HCT116 (cell line): ENCODE data around the gene EPRS1. TPM values are rescaled to one million over a fixed set of nuclear protein-coding genes. Genes with fewer than 3 reads are reported as not detected.

Experiments
- ATAC-seq: fragments of 200-7000 bp; cut with Tn5 transposase; 2 replicates; pipeline ENCODE4 v1.9.1; 2020; ENCODE audit warnings: mild to moderate bottlenecking, moderate library complexity
- BruUV-seq: library from RNA; stranded (reverse); fragments of 400-500 nt; replicated peaks from 2 replicates; lab custom pipeline; 2021; lab: Mats Ljungman, UMichigan
- CTCF ChIA-PET: fragments of 300-600 bp; sonication (Branson Sonifier 250); formaldehyde crosslinking; loops from one replicate; lab custom pipeline; 2021; ENCODE audit warnings: antibody characterized with exemption; lab: Charles Lee
- POLR2A ChIA-PET: fragments of 300-600, 350-600 bp; sonication (Branson Sonifier 250); formaldehyde crosslinking; loops from one replicate; lab custom pipeline; 2021; ENCODE audit warnings: antibody characterized with exemption; lab: Charles Lee
- RAD21 ChIA-PET, 2 experiments: fragments of 300-600 bp; sonication (Branson Sonifier 250); formaldehyde crosslinking; loops; one replicate each; lab custom pipeline; 2023; ENCODE audit warnings: low total read pairs in 2 of 2; ENCODE audit not compliant: uncharacterized antibody in 2 of 2, unreplicated experiment in 2 of 2, low non-redundant PET in 1 of 2; lab: Charles Lee
- DNase-seq: peaks from one replicate; pipeline ENCODE4 v3.0.0-alpha.2; 2010; ENCODE audit warnings: low read depth, low spot score
- H2AFZ ChIP-seq: fragments of 200-600 bp; shearing (Covaris generic), sonication (generic); 2 replicates; pipeline ENCODE4 v1.6.1; 2017; ENCODE audit warnings: low read depth, mixed run types, mixed read lengths, antibody characterized with exemption, low read length; ENCODE audit not compliant: poor library complexity, severe bottlenecking
- H3K27ac ChIP-seq: 2 replicates; pipeline ENCODE4 v1.5.1; 2012; ENCODE audit warnings: low read depth, low read length
- H3K27me3 ChIP-seq: fragments of 200-600 bp; sonication (generic); 2 replicates; pipeline ENCODE4 v1.6.1; 2016; ENCODE audit warnings: mixed run types, low read length, mixed read lengths; ENCODE audit not compliant: insufficient read depth
- H3K36me3 ChIP-seq, 2 experiments: fragments of 200-500 bp in 1 of 2; fragments of 200-600 bp in 1 of 2; sonication (Bioruptor generic) in 1 of 2; sonication (generic) in 1 of 2; 2 replicates each; pipeline versions ENCODE4 v1.5.1 to v1.6.1; 2014 to 2016; ENCODE audit warnings: low read length in 2 of 2, inconsistent platforms in 1 of 2, mixed read lengths in 1 of 2, mixed run types in 1 of 2; ENCODE audit not compliant: insufficient read depth in 2 of 2, control insufficient read depth in 1 of 2
- H3K4me1 ChIP-seq, 2 experiments: fragments of 200-600 bp in 1 of 2; sonication (generic) in 1 of 2; 2 replicates each; pipeline versions ENCODE4 v1.5.1 to v1.6.1; 2012 to 2017; ENCODE audit warnings: low read length in 2 of 2, inconsistent platforms in 1 of 2, mild to moderate bottlenecking in 1 of 2, mixed read lengths in 1 of 2, mixed run types in 1 of 2, moderate library complexity in 1 of 2; ENCODE audit not compliant: insufficient read depth in 2 of 2, control insufficient read depth in 1 of 2
- H3K4me2 ChIP-seq: fragments of 200-600 bp; sonication (generic); 2 replicates; pipeline ENCODE4 v1.6.1; 2017; ENCODE audit warnings: mixed run types, low read length, mixed read lengths
- H3K4me3 ChIP-seq, 2 experiments: fragments of 200-600 bp in 1 of 2; sonication (generic) in 1 of 2; replicated peaks in 1 of 2; 2 replicates each; pipeline ENCODE4 v1.5.1; 2011 to 2016; ENCODE audit warnings: low read length in 2 of 2, control low read depth in 1 of 2, low read depth in 1 of 2, mild to moderate bottlenecking in 1 of 2, mixed read lengths in 1 of 2, mixed run types in 1 of 2
- H3K79me2 ChIP-seq: fragments of 200-600 bp; sonication (generic); 2 replicates; pipeline ENCODE4 v1.6.1; 2017; ENCODE audit warnings: mild to moderate bottlenecking, mixed run types, low read length, moderate library complexity, mixed read lengths; ENCODE audit not compliant: insufficient read depth
- H3K9ac ChIP-seq: fragments of 200-600 bp; sonication (generic); 2 replicates; pipeline ENCODE4 v1.6.1; 2016; ENCODE audit warnings: low read length, mixed read lengths
- H3K9me2 ChIP-seq: fragments of 200-600 bp; sonication (generic), shearing (Covaris generic); 2 replicates; pipeline ENCODE4 v1.6.1; 2017; ENCODE audit warnings: mixed run types, mild to moderate bottlenecking, moderate library complexity; ENCODE audit not compliant: insufficient read depth
- H3K9me3 ChIP-seq, 2 experiments: fragments of 200-500 bp in 1 of 2; fragments of 200-600 bp in 1 of 2; sonication (Bioruptor generic) in 1 of 2; sonication (generic) in 1 of 2; 2 replicates each; pipeline ENCODE4 v1.6.1; 2014 to 2017; ENCODE audit warnings: low read length in 2 of 2, mixed read lengths in 2 of 2, inconsistent platforms in 1 of 2, low read depth in 1 of 2, mild to moderate bottlenecking in 1 of 2, mixed run types in 1 of 2, moderate library complexity in 1 of 2; ENCODE audit not compliant: control insufficient read depth in 1 of 2, insufficient read depth in 1 of 2
- H4K20me1 ChIP-seq: fragments of 200-600 bp; sonication (generic), shearing (Covaris generic); 2 replicates; pipeline ENCODE4 v1.6.1; 2017; ENCODE audit warnings: mixed run types, mild to moderate bottlenecking, moderate library complexity; ENCODE audit not compliant: insufficient read depth
- CBX3 ChIP-seq: IDR thresholded peaks from 2 replicates; pipeline ENCODE4 v1.6.1; 2012; ENCODE audit warnings: low read depth
- ELF1 ChIP-seq: IDR thresholded peaks from 2 replicates; pipeline ENCODE4 v1.6.1; 2012; ENCODE audit warnings: low read depth, borderline replicate concordance
- EZH2phosphoT487 ChIP-seq: fragments of 200-600 bp; IDR thresholded peaks from 2 replicates; pipeline ENCODE4 v1.6.1; 2018; ENCODE audit warnings: antibody characterized with exemption, borderline replicate concordance
- JUND ChIP-seq: IDR thresholded peaks from 2 replicates; pipeline ENCODE4 v1.6.1; 2012
- RAD21 ChIP-seq: IDR thresholded peaks from 2 replicates; pipeline ENCODE4 v1.6.1; 2012; ENCODE audit warnings: low read depth, mild to moderate bottlenecking
- SP1 ChIP-seq: IDR thresholded peaks from 2 replicates; pipeline ENCODE4 v1.6.1; 2012; ENCODE audit warnings: low read depth
- TCF7L2 ChIP-seq: IDR thresholded peaks from 2 replicates; pipeline ENCODE4 v1.7.0; 2011; ENCODE audit warnings: borderline replicate concordance, inconsistent platforms; ENCODE audit not compliant: insufficient read depth, insufficient read length; ENCODE audit errors: extremely low read depth
- ZFX ChIP-seq: fragments of 450-650 bp; IDR thresholded peaks from 2 replicates; pipeline ENCODE4 v1.6.1; 2017
- intact Hi-C: fragments of 100-400 bp; cut with micrococcal nuclease; formaldehyde crosslinking; loops from 2 replicates; pipeline ENCODE4 v1.10.0; 2022
- total RNA-seq: library from RNA; stranded (reverse); gene quantifications from one replicate; pipeline ENCODE4 v1.2.1, GENCODE V29; 2021; ENCODE audit not compliant: unreplicated experiment
- TF ChIP-seq, protein P1 (sequence below): IDR thresholded peaks from 2 replicates; pipeline ENCODE4 v1.6.1; 2012
- TF ChIP-seq, protein P2 (sequence below), 3 experiments: fragments of 200-600 bp in 1 of 3; sonication (generic) in 1 of 3; IDR thresholded peaks in 2 of 3; conservative IDR thresholded peaks in 1 of 3; 2 replicates each; pipeline ENCODE4 v1.5.1; 2012 to 2017; ENCODE audit warnings: low read depth in 2 of 3, low read length in 2 of 3, antibody characterized with exemption in 1 of 3, borderline replicate concordance in 1 of 3, control low read depth in 1 of 3, mild to moderate bottlenecking in 1 of 3, mixed read lengths in 1 of 3, mixed run types in 1 of 3, moderate library complexity in 1 of 3; ENCODE audit not compliant: insufficient read depth in 1 of 3
- TF ChIP-seq, protein P3 (sequence below): IDR thresholded peaks from 2 replicates; pipeline ENCODE4 v1.6.1; 2011; ENCODE audit warnings: mild to moderate bottlenecking, low read length, moderate library complexity; ENCODE audit not compliant: insufficient replicate concordance; ENCODE audit errors: extremely low read depth

The EPRS1 gene
- total RNA-seq, 1 experiment from 2014 or later = 188 TPM

DNA sequence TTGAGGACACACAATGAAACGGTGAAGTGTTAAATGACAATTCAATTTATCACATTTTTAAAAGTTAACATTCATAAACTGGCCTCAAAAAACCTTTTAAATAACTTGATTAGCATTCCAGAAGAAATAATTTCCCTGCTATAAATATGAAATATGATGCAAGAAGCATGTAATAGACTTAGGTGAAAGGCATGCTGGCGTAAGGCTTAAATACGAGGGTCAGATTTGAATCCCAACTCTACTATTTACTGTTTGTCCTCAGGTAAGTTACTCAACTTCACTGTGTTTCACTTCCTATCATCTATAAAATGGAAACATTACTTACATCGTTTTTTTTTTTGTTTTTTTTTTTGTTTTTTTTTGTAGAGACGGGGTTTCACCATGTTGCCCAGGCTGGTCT, 40.8 kb downstream of the EPRS1 start:
- peaks cover 18 to 40% of the 10 kb centered on the region in 2 experiments for H3K36me3 ChIP-seq
- ATAC-seq (no peak), DNase-seq (no peak)
- H3K4me1 ChIP-seq = peaks cover 0 to 2% of the 10 kb centered on the region in 2 experiments; a peak in 1 of 4 replicates
- no peaks in the 10 kb centered on the region for H3K9me3 ChIP-seq
- TF ChIP-seq, protein P1, sequence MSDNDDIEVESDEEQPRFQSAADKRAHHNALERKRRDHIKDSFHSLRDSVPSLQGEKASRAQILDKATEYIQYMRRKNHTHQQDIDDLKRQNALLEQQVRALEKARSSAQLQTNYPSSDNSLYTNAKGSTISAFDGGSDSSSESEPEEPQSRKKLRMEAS = no peak
- no peak for TF ChIP-seq RAD21
- no peak for TF ChIP-seq SP1
- no peak for TF ChIP-seq JUND
- no peak for TF ChIP-seq TCF7L2
- no peak for TF ChIP-seq CBX3
- no peak for TF ChIP-seq EZH2phosphoT487
- TF ChIP-seq ELF1 = no peak
- no peak for TF ChIP-seq ZFX
- TF ChIP-seq, protein P2, sequence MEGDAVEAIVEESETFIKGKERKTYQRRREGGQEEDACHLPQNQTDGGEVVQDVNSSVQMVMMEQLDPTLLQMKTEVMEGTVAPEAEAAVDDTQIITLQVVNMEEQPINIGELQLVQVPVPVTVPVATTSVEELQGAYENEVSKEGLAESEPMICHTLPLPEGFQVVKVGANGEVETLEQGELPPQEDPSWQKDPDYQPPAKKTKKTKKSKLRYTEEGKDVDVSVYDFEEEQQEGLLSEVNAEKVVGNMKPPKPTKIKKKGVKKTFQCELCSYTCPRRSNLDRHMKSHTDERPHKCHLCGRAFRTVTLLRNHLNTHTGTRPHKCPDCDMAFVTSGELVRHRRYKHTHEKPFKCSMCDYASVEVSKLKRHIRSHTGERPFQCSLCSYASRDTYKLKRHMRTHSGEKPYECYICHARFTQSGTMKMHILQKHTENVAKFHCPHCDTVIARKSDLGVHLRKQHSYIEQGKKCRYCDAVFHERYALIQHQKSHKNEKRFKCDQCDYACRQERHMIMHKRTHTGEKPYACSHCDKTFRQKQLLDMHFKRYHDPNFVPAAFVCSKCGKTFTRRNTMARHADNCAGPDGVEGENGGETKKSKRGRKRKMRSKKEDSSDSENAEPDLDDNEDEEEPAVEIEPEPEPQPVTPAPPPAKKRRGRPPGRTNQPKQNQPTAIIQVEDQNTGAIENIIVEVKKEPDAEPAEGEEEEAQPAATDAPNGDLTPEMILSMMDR (IDR thresholded peaks at IDR 0.05 in 2 of 3, conservative IDR thresholded peaks at IDR 0.05 in 1 of 3; ENCODE audit: borderline replicate concordance in 1 of 3, insufficient read depth in 1 of 3, low read depth in 2 of 3, low read length in 2 of 3) = no peak
- TF ChIP-seq, protein P3, sequence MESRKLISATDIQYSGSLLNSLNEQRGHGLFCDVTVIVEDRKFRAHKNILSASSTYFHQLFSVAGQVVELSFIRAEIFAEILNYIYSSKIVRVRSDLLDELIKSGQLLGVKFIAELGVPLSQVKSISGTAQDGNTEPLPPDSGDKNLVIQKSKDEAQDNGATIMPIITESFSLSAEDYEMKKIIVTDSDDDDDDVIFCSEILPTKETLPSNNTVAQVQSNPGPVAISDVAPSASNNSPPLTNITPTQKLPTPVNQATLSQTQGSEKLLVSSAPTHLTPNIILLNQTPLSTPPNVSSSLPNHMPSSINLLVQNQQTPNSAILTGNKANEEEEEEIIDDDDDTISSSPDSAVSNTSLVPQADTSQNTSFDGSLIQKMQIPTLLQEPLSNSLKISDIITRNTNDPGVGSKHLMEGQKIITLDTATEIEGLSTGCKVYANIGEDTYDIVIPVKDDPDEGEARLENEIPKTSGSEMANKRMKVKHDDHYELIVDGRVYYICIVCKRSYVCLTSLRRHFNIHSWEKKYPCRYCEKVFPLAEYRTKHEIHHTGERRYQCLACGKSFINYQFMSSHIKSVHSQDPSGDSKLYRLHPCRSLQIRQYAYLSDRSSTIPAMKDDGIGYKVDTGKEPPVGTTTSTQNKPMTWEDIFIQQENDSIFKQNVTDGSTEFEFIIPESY = no peak
- ChIA-PET RAD21 (no interaction called here), POLR2A (no interaction called here), CTCF (no interaction called here)
- H3K27me3 ChIP-seq = no peaks in the 10 kb centered on the region
- no peak overlapping the region for H3K4me3 ChIP-seq
- H3K9ac ChIP-seq = no peak overlapping the region
- TSS peak; percentile 21 for BruUV-seq
- no peaks in the 10 kb centered on the region for H3K79me2 ChIP-seq
- no peak overlapping the region for H3K4me2 ChIP-seq
- intact Hi-C loops = no loop called here
- H4K20me1 ChIP-seq = no peaks in the 10 kb centered on the region
- H3K9me2 ChIP-seq = no peaks in the 10 kb centered on the region
- no peak overlapping the region for H2AFZ ChIP-seq
- no peak overlapping the region for H3K27ac ChIP-seq
